Fibroblast of upper back skin (primary cell): ENCODE measurements around the gene CAPN3.

Source experiments
- DNase-seq: peaks from one replicate; pipeline ENCODE4 v3.0.0-alpha.2; 2013

Gene CAPN3

GRCh38 chr15:42401544-42402454 is 42.5 kb downstream of the CAPN3 start:
- no peak for DNase-seq

GRCh38 chr15:42402455-42403205 is 43.3 kb downstream of the CAPN3 start:
- no peak for DNase-seq

- DNase-seq: no peak
Observed at GRCh38 chr15:42403389-42403788, 44.1 kb downstream of the CAPN3 start.

GRCh38 chr15:42404461-42405235 is 45.3 kb downstream of the CAPN3 start:
- no peak for DNase-seq

GRCh38 chr15:42405863-42406482 is 46.7 kb downstream of the CAPN3 start:
- no peak for DNase-seq

- DNase-seq: no peak
Observed at GRCh38 chr15:42408178-42408577, 48.9 kb downstream of the CAPN3 start.

- no peak for DNase-seq
Observed at GRCh38 chr15:42409011-42409410, 49.7 kb downstream of the CAPN3 start.

GRCh38 chr15:42411884-42412283 is 52.6 kb downstream of the CAPN3 start:
- no peak for DNase-seq

GRCh38 chr15:42413920-42414319 is 54.6 kb downstream of the CAPN3 start:
- peak; percentile 9 for DNase-seq

- DNase-seq: no peak
Observed at GRCh38 chr15:42419369-42419768, 60.1 kb downstream of the CAPN3 start.

GRCh38 chr15:42421376-42421775 is 62.1 kb downstream of the CAPN3 start:
- no peak for DNase-seq

GRCh38 chr15:42427429-42428223 is 68.3 kb downstream of the CAPN3 start:
- DNase-seq: peak; percentile 96

GRCh38 chr15:42444415-42445063 is 85.2 kb downstream of the CAPN3 start:
- DNase-seq: peak; percentile 19

- DNase-seq: no peak
Observed at GRCh38 chr15:42445551-42445950, 86.2 kb downstream of the CAPN3 start.

- DNase-seq: no peak
Observed at GRCh38 chr15:42447599-42447998, 88.3 kb downstream of the CAPN3 start.

GRCh38 chr15:42448281-42448680 is 89.0 kb downstream of the CAPN3 start:
- no peak for DNase-seq

GRCh38 chr15:42449770-42450424 is 90.6 kb downstream of the CAPN3 start:
- DNase-seq: no peak

- no peak for DNase-seq
Observed at GRCh38 chr15:42450425-42450790, 91.1 kb downstream of the CAPN3 start.

- DNase-seq: no peak
Observed at GRCh38 chr15:42453826-42454225, 94.5 kb downstream of the CAPN3 start.

- DNase-seq: no peak
Observed at GRCh38 chr15:42456531-42456930, 97.2 kb downstream of the CAPN3 start.

GRCh38 chr15:42456971-42457370 is 97.7 kb downstream of the CAPN3 start:
- DNase-seq: peak; percentile 30
